Stimulated activated memory B cell treated with anti-CD40 and anti-IgM and Interleukin-4, amounts not matched to agents 10 μg/mL and 1 μg/mL and 100 μg/mL, for 72 hours (primary cell): Measurements from ENCODE around the gene RAMP2.
"Not testable (repeated sequence)": the region's sequence is repeated elsewhere in the genome, so short reads cannot be mapped to it uniquely, and the experiment has no call there.

Experiments used
- ATAC-seq: fragments of 150-1000 bp; cut with Tn5 transposase; 2 replicates; pipeline ENCODE4 v1.10.0; 2021
- H3K27ac Mint-ChIP-seq: one replicate; pipeline ENCODE4 v1.8.0; 2022; ENCODE audit warnings: mild to moderate bottlenecking, mixed read lengths
- H3K27me3 Mint-ChIP-seq: one replicate; pipeline ENCODE4 v1.8.0; 2022; ENCODE audit warnings: mixed read lengths
- H3K36me3 Mint-ChIP-seq: one replicate; pipeline ENCODE4 v1.8.0; 2022; ENCODE audit warnings: mixed read lengths
- H3K4me1 Mint-ChIP-seq: one replicate; pipeline ENCODE4 v1.8.0; 2022; ENCODE audit warnings: mixed read lengths
- H3K4me3 Mint-ChIP-seq: one replicate; pipeline ENCODE4 v1.8.0; 2022; ENCODE audit warnings: mild to moderate bottlenecking, moderate library complexity, mixed read lengths
- H3K9me3 Mint-ChIP-seq: one replicate; pipeline ENCODE4 v1.8.0; 2022; ENCODE audit warnings: mixed read lengths

The RAMP2 gene, protein sequence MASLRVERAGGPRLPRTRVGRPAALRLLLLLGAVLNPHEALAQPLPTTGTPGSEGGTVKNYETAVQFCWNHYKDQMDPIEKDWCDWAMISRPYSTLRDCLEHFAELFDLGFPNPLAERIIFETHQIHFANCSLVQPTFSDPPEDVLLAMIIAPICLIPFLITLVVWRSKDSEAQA

DNA sequence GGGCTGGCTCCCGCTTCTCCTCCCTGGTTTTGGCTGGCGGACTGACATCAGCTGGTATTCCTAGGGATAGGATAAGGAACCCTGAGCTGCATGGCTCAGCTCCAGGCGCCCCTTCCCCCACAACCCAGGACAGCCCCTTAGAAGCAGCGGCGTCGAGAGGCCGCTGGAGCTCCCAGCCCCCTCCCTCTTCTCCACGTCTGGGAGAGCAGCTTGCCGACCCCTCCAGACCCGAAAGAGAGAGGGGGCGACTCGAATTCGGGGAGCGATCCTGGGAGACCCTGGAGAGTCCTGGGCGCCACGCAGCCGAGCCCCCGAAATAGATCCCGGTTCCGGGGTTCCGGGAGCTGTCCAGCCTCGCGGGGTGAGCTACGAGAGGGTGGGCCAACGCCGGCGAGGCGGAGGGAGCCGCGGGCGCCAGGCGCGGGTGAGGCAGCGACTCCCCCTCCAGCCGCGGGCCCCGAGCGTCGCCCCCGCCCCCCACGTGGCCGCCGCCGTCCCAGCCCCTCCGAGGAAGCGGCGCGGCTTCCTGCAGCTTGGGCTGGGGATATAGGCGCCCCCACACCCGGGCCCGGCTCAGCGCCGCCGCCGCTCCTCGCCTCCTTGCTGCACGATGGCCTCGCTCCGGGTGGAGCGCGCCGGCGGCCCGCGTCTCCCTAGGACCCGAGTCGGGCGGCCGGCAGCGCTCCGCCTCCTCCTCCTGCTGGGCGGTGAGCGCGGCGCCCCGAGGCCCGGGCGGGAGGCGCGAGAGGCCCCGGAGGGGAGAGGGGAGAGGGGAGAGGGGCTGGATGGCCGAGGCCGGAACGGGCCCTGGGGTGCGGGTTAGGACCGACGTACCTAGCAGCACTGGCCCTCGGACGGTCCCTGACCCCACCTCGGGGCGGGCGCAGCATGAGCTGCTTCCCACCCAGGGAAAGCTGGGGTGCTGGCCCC lies at the start of gene RAMP2:
TSS of gene RAMP2 (plus strand) at position 576 of the 930 bp plus-strand sequence. CDS start at position 611, 35 bp downstream.
- Mint-ChIP-seq H3K36me3 (no peaks in the 10 kb centered on the region), H3K4me3 (peak within 1 kb of the TSS; percentile 66), H3K27me3 (peaks cover 39% of the 10 kb centered on the region), H3K9me3 (no peaks in the 10 kb centered on the region), H3K4me1 (peaks cover 30% of the 10 kb centered on the region), H3K27ac (peak within 1 kb of the TSS; percentile 63)
- peak; percentile 46 for ATAC-seq

DNA sequence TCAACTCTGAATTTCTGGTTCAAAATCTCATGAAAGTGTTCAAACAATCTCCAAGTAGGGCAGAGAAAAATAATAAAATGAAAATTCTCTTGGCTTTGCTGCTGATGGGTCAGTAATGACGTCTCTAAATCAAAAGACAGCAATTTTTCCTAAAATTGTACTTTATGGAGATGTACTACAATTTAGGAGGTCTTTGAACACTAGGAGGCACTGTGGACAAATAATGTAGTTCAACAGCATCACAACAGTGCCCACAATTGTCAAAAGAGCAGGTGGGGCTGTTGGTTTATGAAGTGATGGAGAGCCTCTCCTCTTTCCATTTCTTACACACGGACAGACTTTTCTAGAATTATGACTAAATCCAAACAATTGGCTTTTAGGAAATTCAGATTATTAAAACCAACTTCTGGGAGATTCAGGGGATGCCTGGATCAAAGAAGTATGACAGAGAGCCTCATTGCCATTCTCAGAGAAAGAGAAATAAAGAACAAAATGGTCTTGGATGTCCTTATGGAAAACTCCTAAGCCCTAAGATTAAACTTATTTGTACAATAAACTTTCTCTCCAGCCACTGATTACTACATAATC lies 39.9 kb upstream of the RAMP2 start:
- H3K36me3 Mint-ChIP-seq = peaks cover 53% of the 10 kb centered on the region

DNA sequence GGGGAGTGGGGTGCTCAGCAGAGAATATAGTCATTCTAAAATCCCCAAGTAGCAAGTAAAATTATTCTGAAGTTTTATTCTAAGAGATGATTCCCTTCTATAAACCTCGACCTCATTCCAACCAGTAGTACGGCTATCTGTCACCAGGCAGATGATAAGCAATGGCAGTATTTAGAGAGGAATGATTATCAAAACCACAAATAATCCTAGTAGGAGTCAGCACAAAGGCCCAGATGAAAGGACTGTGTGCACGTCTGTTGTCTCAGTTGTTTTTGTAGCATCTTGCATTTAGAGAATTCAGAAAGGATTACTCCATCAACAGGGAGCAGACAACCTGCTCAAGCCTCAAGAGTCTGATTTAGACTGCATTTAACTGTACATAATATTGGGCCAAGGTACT lies 37.4 kb upstream of the RAMP2 start:
- no peak for ATAC-seq
- Mint-ChIP-seq H3K4me1 (no peaks in the 10 kb centered on the region), H3K4me3 (no peak overlapping the region), H3K36me3 (peaks cover 39% of the 10 kb centered on the region), H3K27ac (no peak overlapping the region), H3K9me3 (no peaks in the 10 kb centered on the region), H3K27me3 (no peaks in the 10 kb centered on the region)

More for the DNA sequence above, 39.9 kb upstream of the RAMP2 start:
- H3K27ac Mint-ChIP-seq = no peak overlapping the region
- H3K27me3 Mint-ChIP-seq = no peaks in the 10 kb centered on the region
- H3K4me3 Mint-ChIP-seq = no peak overlapping the region
- ATAC-seq = peak; percentile 80
- no peaks in the 10 kb centered on the region for H3K9me3 Mint-ChIP-seq
- H3K4me1 Mint-ChIP-seq = no peaks in the 10 kb centered on the region

DNA sequence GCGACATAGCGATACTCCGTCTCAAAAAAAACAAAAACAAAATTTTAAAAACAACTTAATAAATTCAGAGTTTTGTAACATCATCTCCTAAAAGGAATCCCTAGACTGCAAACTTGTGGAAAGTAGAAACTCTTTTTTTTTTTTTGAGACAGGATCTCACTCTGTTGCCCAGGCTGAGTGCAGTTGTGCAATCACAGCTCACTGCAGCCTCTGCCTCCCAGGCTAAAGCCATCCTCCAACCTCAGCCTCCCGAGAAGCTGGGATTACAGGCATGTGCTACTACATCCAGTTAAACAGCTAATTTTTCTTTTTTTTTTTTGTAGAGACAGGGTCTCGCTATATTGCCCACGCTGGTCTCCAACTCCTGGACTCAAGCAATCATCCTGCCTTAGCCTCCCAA lies 35.9 kb upstream of the RAMP2 start:
- H3K9me3 Mint-ChIP-seq = no peaks in the 10 kb centered on the region
- ATAC-seq = no peak
- H3K36me3 Mint-ChIP-seq = peaks cover 34% of the 10 kb centered on the region
- no peak overlapping the region for H3K4me3 Mint-ChIP-seq
- H3K4me1 Mint-ChIP-seq = no peaks in the 10 kb centered on the region
- H3K27ac Mint-ChIP-seq = no peak overlapping the region
- H3K27me3 Mint-ChIP-seq = no peaks in the 10 kb centered on the region

DNA sequence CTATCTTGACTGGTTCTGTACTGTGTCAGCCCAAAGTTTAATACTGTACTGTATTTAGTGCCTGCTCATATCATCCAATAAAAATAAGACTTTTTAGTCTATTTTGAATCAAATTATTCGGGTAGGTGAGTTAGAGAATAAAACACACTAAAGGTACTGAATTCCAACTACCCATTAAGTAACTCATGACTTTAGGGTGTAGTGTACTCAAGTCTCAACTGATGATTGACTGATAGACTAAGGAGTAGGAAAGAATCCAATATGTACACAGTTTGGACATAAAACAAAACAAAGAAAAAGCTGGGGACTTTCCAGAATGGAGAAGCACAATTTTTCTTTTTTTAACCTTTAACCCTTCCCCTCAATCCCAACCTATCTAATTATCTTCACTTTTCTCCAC lies 20.3 kb upstream of the RAMP2 start:
- Mint-ChIP-seq H3K27ac (no peak overlapping the region), H3K4me3 (no peak overlapping the region), H3K4me1 (peaks cover 31% of the 10 kb centered on the region)

DNA sequence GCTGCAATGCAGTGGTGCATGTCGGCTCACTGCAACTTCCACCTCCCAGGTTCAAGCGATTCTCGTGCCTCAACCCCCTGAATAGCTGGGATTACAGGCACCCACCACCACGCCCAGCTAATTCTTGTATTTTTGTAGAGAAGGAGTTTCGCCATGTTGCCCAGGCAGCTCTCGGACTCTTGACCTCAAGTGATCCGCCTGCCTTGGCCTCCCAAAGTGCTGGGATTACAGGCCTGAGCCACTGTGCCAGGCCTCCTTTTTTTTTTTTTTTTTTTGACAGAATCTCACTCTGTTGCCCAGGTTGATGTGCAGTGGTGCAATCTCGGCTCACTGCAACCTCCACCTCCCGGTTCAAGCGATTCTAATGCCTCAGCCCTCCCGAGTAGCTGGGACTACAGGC lies 18.1 kb upstream of the RAMP2 start:
- H3K27me3 Mint-ChIP-seq, H3K9me3 Mint-ChIP-seq, H3K4me3 Mint-ChIP-seq, H3K36me3 Mint-ChIP-seq, ATAC-seq: not testable (repeated sequence)
- Mint-ChIP-seq H3K27ac (peak overlapping the region; percentile 51), H3K4me1 (peaks cover 28% of the 10 kb centered on the region)

More for the DNA sequence above, 20.3 kb upstream of the RAMP2 start:
- no peak for ATAC-seq
- H3K36me3 Mint-ChIP-seq = no peaks in the 10 kb centered on the region
- no peaks in the 10 kb centered on the region for H3K9me3 Mint-ChIP-seq
- H3K27me3 Mint-ChIP-seq = no peaks in the 10 kb centered on the region

DNA sequence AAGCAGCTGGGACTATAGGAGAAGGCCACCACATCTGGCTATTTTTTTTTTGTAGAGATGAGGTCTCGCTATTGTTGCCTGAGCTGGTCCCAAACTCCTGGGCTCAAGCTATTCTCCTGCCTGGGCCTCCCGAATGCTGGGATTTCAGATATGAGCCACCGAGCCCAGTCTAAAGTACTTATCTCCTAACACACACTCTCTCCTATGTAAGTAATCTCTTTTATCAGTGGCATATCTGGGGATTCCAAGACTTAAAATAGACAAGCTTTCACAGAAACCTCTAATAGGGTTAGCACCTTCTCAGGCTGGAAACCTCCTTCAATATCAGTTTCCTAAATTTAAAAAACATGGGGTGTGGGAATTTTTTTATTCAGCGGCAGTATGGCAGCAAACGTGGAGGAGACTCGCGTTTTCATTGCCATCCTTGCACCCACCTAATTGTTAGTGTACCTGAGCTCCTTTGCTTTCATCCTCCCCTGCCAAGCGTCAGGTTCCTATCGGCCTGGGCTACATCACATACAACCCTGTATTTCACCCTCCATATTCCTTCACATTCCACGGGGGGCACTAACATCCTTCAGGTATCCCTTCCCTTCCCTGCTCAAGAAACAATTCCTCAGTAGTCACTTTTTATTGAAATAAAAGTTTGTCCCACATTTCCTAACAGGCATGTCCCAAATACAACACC lies 17.3 kb upstream of the RAMP2 start:
- peaks cover 28% of the 10 kb centered on the region for H3K4me1 Mint-ChIP-seq
- peak overlapping the region; percentile 88 for H3K4me3 Mint-ChIP-seq
- H3K9me3 Mint-ChIP-seq = no peaks in the 10 kb centered on the region
- peak overlapping the region; percentile 88 for H3K27ac Mint-ChIP-seq
- H3K27me3 Mint-ChIP-seq = no peaks in the 10 kb centered on the region
- no peak for ATAC-seq
- H3K36me3 Mint-ChIP-seq = no peaks in the 10 kb centered on the region

DNA sequence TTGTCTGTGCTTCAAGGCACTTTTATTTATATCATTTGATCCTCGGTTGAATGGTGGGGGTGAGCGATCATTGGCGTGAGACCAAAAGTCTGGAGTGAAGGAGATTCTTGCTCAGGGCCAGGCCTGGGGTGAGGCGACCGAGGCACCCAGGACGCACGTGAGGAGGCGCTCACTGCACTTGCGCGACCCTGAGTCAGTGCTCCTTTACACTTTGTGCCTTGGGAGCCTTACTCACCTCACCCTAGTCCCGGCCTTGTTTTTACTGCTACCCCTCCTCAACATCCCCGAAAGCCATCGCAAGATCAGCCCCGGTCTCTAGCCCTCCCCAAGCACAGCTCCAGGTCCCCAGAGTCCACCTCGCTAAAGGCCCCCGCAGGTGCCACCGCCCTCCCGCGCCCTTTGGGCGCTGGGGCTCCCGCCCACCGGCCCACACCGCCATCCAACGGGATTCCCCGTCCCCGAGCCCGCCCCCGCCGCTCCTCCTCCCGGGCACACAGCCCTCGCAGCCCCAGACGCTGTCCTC lies 16.7 kb upstream of the RAMP2 start:
- no peaks in the 10 kb centered on the region for H3K36me3 Mint-ChIP-seq
- peak overlapping the region; percentile 88 for H3K4me3 Mint-ChIP-seq
- no peaks in the 10 kb centered on the region for H3K9me3 Mint-ChIP-seq
- no peaks in the 10 kb centered on the region for H3K27me3 Mint-ChIP-seq
- peak; percentile 87 for ATAC-seq
- H3K4me1 Mint-ChIP-seq = peaks cover 28% of the 10 kb centered on the region
- peak overlapping the region; percentile 88 for H3K27ac Mint-ChIP-seq

DNA sequence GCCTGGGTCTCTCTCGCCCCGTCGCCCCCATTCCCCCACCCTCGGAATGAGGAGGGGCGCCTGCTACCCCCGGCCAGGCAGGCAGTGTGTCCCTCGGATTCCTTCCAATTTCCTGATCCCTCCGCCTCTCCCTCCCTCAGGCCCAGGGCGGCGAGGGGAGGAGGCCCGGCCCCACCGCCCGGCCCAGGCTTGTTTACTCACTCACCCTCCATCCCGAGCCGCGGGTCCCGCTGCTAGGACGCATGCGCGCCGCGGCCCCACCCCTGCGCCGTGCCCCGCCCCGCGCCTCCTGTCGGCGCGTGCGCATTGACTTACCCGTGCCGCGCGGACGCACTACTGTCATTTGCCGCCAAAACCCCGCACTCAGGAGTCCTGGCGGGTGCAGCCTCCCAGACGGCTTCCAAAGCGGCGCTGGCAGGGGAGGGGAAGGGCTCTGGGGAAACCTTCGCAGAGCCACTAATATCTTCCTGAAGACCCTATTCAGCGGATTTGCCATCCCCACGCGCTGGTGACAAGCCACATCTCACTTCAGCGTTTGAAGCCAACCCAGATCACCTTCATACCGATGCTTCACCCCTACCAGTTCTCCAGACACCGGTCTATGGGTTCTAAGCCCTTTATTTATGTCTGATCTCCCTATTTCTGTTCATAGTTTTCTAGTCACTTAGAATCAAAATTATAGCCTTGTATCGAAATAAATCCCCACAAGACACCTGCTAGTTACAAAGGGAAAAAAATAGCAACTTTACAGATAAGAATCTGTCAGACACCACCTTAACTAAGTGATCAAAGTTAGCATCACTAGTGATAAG lies 16.0 kb upstream of the RAMP2 start, which contains the start of gene EZH1:
TSS of gene EZH1 (minus strand) at position 235 of the 812 bp plus-strand sequence. CDS start 16,099 bp downstream, outside the sequence.
- Mint-ChIP-seq H3K4me3 (peak within 1 kb of the TSS; percentile 88), H3K4me1 (peaks cover 28% of the 10 kb centered on the region), H3K36me3 (no peaks in the 10 kb centered on the region), H3K27ac (peak within 1 kb of the TSS; percentile 88), H3K27me3 (no peaks in the 10 kb centered on the region), H3K9me3 (no peaks in the 10 kb centered on the region)
- ATAC-seq = peak; percentile 96

DNA sequence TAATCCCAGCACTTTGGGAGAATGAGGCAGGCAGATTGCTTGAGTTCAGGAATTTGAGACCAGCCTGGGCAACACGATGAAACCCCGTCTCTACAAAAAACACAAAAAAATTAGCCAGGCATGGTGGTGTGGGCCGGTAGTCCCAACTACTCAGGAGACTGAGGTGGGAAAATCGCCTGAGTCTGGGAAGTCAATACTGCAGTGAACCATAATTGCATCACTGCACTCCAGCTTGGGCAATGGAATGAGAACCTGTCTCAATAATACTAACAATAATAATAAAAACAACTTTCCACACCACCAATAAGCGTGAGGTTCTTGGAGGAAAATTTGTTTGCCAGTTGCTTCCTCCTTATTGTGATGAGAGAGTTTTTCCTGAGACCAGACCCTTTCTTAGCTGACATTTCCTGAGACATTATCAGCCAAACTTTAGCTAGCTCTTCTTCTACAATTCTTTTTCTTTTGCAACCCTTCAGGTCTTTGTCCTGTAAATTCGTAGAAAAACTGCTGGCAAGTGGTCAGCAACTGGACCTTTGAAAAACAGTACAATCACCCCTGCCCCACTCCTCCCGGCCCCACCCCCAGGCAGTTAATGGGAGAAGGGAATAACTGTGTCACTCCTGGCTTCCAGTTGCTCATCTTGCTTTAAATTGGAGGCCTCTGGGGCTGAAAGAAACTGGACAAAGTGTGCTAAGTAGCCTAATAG lies 12.7 kb upstream of the RAMP2 start:
- Mint-ChIP-seq H3K27me3 (no peaks in the 10 kb centered on the region), H3K4me3 (no peak overlapping the region), H3K27ac (no peak overlapping the region), H3K9me3 (no peaks in the 10 kb centered on the region), H3K4me1 (peaks cover 15% of the 10 kb centered on the region), H3K36me3 (no peaks in the 10 kb centered on the region)
- no peak for ATAC-seq

DNA sequence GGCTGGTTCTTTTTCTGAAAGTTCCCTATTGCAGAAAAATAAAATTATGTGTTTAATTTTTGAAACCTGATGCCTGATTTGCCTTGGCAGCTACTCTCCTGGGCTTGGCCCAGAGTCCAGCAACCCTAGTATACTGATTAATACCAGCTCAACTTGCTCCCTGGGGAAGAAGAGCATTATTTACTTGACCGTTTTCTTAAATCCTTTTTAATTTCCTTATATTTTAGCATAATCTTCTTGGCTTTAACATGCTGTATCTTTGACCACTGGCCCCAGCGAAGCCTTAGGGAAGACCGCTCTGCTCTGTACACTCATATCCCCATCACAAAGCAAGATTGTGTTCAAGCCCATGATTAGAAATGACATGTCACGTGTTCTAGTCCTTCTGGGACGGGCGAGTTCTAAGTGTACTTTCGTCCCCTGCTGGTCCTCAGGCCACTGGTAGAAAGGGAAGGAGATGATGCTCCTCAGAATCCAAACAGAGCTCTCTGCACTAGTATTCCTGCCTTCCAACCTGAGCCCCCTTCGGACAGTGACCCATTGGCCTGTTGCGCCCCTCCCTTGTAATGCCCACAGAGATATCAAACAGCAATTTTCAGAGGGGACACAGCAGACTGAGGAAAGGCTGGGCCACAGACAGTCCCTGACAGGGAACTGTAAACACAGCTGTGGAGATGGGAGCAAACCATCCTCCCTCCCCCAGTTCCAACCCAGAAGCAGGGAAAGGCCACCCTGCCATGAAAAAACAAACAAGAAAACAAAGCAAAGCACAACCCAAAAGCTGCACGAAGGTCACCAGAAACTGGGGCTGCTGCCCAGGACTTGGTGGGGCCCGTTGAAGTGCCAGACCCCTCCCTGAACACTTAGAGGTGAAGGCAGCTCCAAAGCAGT lies 11.9 kb upstream of the RAMP2 start:
- ATAC-seq = no peak
- Mint-ChIP-seq H3K4me1 (peaks cover 7% of the 10 kb centered on the region), H3K27ac (no peak overlapping the region), H3K4me3 (no peak overlapping the region), H3K27me3 (no peaks in the 10 kb centered on the region), H3K9me3 (no peaks in the 10 kb centered on the region), H3K36me3 (no peaks in the 10 kb centered on the region)

DNA sequence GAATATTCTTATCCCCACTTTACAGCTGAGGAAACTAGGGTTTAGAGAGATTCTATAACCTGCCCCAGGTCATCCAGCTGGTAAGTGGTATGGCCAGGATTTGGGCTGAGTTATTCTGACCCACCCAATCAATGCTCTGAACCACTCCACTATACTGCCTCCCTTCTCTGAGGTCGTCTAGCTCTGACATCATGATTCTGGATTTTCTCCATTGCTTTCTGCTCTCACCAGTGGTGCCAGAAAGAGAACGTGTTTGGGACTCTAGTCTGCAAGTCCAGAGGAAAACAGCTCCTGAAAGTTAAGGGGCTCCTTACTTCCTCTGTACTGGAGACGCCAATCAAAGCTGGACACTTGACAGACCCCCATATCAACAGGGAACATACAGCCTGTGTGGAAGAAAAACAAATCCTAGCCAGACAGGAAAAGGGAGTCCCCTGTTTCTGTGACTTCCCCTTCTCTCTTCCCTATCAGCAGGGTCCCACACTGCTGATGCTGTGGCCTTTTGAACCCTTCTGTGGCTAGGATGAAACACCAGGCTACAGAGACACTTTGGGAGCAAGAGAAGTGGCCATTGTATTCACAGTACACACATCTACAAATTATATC lies 10.2 kb upstream of the RAMP2 start:
- Mint-ChIP-seq H3K27ac (no peak overlapping the region), H3K4me1 (no peaks in the 10 kb centered on the region), H3K36me3 (no peaks in the 10 kb centered on the region), H3K9me3 (no peaks in the 10 kb centered on the region), H3K4me3 (no peak overlapping the region), H3K27me3 (peaks cover 3% of the 10 kb centered on the region)
- ATAC-seq = no peak

DNA sequence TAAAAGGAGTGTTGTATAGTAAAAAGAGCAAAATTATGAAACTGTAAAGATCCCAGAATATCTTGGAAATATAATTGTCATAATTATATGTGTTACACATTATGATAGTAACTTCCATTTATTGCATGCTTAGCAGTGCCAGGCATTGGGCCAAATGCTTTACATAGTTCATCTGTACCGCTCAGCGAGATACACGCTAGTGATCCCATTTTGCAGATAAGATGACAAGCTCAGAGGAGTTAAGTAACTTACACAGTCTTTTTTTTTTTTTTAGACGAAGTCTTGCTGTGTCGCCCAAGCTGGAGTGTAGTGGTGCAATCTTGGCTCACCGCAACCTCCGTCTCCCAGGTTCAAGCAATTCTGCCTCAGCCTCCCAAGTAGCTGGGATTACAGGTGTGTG lies 9.4 kb upstream of the RAMP2 start:
- no peaks in the 10 kb centered on the region for H3K36me3 Mint-ChIP-seq
- no peak overlapping the region for H3K4me3 Mint-ChIP-seq
- no peaks in the 10 kb centered on the region for H3K9me3 Mint-ChIP-seq
- no peaks in the 10 kb centered on the region for H3K4me1 Mint-ChIP-seq
- H3K27ac Mint-ChIP-seq = no peak overlapping the region
- ATAC-seq = no peak
- H3K27me3 Mint-ChIP-seq = peaks cover 9% of the 10 kb centered on the region
